OCI-LY7 (cell line): ENCODE results near the gene MYO18A. TPM values are rescaled to one million over a fixed set of nuclear protein-coding genes. Genes with fewer than 3 reads are reported as not detected.

Source experiments
- BruUV-seq: library from RNA; stranded (reverse); fragments of 400-500 nt; replicated peaks from 2 replicates; lab custom pipeline; 2021; lab: Mats Ljungman, UMichigan
- CTCF ChIA-PET: fragments of 300-600 bp; sonication (Branson Sonifier 250); formaldehyde crosslinking; loops from one replicate; lab custom pipeline; 2022; ENCODE audit warnings: antibody characterized with exemption; ENCODE audit not compliant: unreplicated experiment; lab: Charles Lee
- POLR2A ChIA-PET: fragments of 300-600 bp; sonication (Branson Sonifier 250); formaldehyde crosslinking; loops from one replicate; lab custom pipeline; 2022; ENCODE audit warnings: antibody characterized with exemption; lab: Charles Lee
- DNase-seq: peaks from one replicate; pipeline ENCODE4 v3.0.0-alpha.2; 2015; ENCODE audit warnings: low spot score
- H2AFZ ChIP-seq: fragments of 200-600 bp; sonication (generic), shearing (Covaris generic); 2 replicates; pipeline ENCODE4 v1.6.1; 2014; ENCODE audit warnings: mild to moderate bottlenecking, antibody characterized with exemption, low read length, moderate library complexity
- H3K27ac ChIP-seq: fragments of 200-600 bp; sonication (generic); 2 replicates; pipeline ENCODE4 v1.5.1; 2014; ENCODE audit warnings: mixed run types, low read depth, mild to moderate bottlenecking, moderate library complexity, low read length, inconsistent platforms; ENCODE audit not compliant: poor library complexity, severe bottlenecking
- H3K36me3 ChIP-seq: fragments of 200-600 bp; sonication (generic); 2 replicates; pipeline ENCODE4 v1.6.1; 2014; ENCODE audit warnings: mild to moderate bottlenecking, antibody characterized with exemption, low read length, moderate library complexity, mixed read lengths; ENCODE audit not compliant: insufficient read depth
- H3K4me1 ChIP-seq: fragments of 200-600 bp; sonication (generic); 2 replicates; pipeline ENCODE4 v1.5.1; 2014; ENCODE audit warnings: mild to moderate bottlenecking, low read length; ENCODE audit not compliant: insufficient read depth, poor library complexity, severe bottlenecking
- H3K4me2 ChIP-seq: fragments of 200-600 bp; sonication (generic); 2 replicates; pipeline ENCODE4 v1.6.1; 2014; ENCODE audit warnings: mild to moderate bottlenecking, low read length
- H3K4me3 ChIP-seq: fragments of 200-600 bp; sonication (generic); 2 replicates; pipeline ENCODE4 v1.5.1; 2014; ENCODE audit warnings: mild to moderate bottlenecking, low read depth, low read length; ENCODE audit not compliant: poor library complexity, severe bottlenecking
- H3K79me2 ChIP-seq: fragments of 200-600 bp; sonication (generic); 2 replicates; pipeline ENCODE4 v1.6.1; 2016; ENCODE audit warnings: low read depth, mild to moderate bottlenecking, low read length, moderate library complexity, mixed read lengths; ENCODE audit not compliant: insufficient read depth
- H3K9me2 ChIP-seq: fragments of 200-600 bp; sonication (generic); 2 replicates; pipeline ENCODE4 v1.6.1; 2016; ENCODE audit warnings: mild to moderate bottlenecking, low read length, mixed read lengths; ENCODE audit not compliant: insufficient read depth
- H3K9me3 ChIP-seq: fragments of 200-600 bp; sonication (generic); 2 replicates; pipeline ENCODE4 v1.6.1; 2014; ENCODE audit warnings: mild to moderate bottlenecking, mixed run types, low read length, mixed read lengths
- H4K20me1 ChIP-seq: fragments of 200-600 bp; sonication (generic); 2 replicates; pipeline ENCODE4 v1.6.1; 2014; ENCODE audit warnings: mild to moderate bottlenecking, antibody characterized with exemption, low read length, moderate library complexity, mixed read lengths; ENCODE audit not compliant: insufficient read depth
- CTCF ChIP-seq: fragments of 200-600 bp; sonication (generic); conservative IDR thresholded peaks from 2 replicates; pipeline ENCODE4 v1.5.1; 2014; ENCODE audit warnings: mild to moderate bottlenecking, antibody characterized with exemption, low read length, moderate library complexity, mixed read lengths
- EZH2phosphoT487 ChIP-seq: fragments of 200-600 bp; sonication (generic); IDR thresholded peaks from 2 replicates; pipeline ENCODE4 v1.6.1; 2018; ENCODE audit warnings: low read depth, borderline replicate concordance, mild to moderate bottlenecking, mixed run types, antibody characterized with exemption, low read length, moderate library complexity, mixed read lengths
- intact Hi-C: fragments of 100-400 bp; cut with micrococcal nuclease; formaldehyde crosslinking; loops from one replicate; pipeline ENCODE4 v1.10.0; 2022; ENCODE audit not compliant: unreplicated experiment
- total RNA-seq, 2 experiments: library from RNA; depleted of rRNA in 1 of 2; stranded (reverse); fragments of >200 nt in 1 of 2; shearing (Covaris generic) in 1 of 2; gene quantifications; 2 replicates each; pipeline ENCODE4 v1.2.3, GENCODE V29; 2014 to 2022

Gene MYO18A
- total RNA-seq, 2 experiments from 2014 or later: 124 to 128 TPM

- intact Hi-C loops: no loop called here
- no peak overlapping the region for H2AFZ ChIP-seq
- DNase-seq: no peak
- H3K9me3 ChIP-seq: no peaks in the 10 kb centered on the region
- H3K27ac ChIP-seq: no peak overlapping the region
- H3K4me3 ChIP-seq: no peak overlapping the region
- H3K4me1 ChIP-seq: peaks cover 5% of the 10 kb centered on the region
- no TSS peak for BruUV-seq
- H4K20me1 ChIP-seq: no peaks in the 10 kb centered on the region
- CTCF ChIA-PET: no interaction called here
- no peaks in the 10 kb centered on the region for H3K36me3 ChIP-seq
- no peaks in the 10 kb centered on the region for H3K79me2 ChIP-seq
- POLR2A ChIA-PET: no interaction called here
- H3K9me2 ChIP-seq: no peaks in the 10 kb centered on the region
- TF ChIP-seq CTCF (no peak), EZH2phosphoT487 (no peak)
- no peak overlapping the region for H3K4me2 ChIP-seq
Measured at GRCh38 chr17:29049541-29050145, 130.6 kb downstream of the MYO18A start.

- DNase-seq: no peak
- H3K4me3 ChIP-seq: no peak overlapping the region
- CTCF ChIA-PET: no interaction called here
- H3K27ac ChIP-seq: no peak overlapping the region
- intact Hi-C loops: no loop called here
- H3K36me3 ChIP-seq: no peaks in the 10 kb centered on the region
- H3K9me3 ChIP-seq: no peaks in the 10 kb centered on the region
- BruUV-seq: no TSS peak
- no peaks in the 10 kb centered on the region for H3K9me2 ChIP-seq
- no peaks in the 10 kb centered on the region for H4K20me1 ChIP-seq
- H2AFZ ChIP-seq: no peak overlapping the region
- POLR2A ChIA-PET: no interaction called here
- H3K79me2 ChIP-seq: no peaks in the 10 kb centered on the region
- no peak overlapping the region for H3K4me2 ChIP-seq
- H3K4me1 ChIP-seq: peaks cover 7% of the 10 kb centered on the region
- no peak for TF ChIP-seq CTCF
- no peak for TF ChIP-seq EZH2phosphoT487
Measured at GRCh38 chr17:29048440-29049368, 131.5 kb downstream of the MYO18A start.

GRCh38 chr17:29046473-29046839 is 133.7 kb downstream of the MYO18A start:
- no TSS peak for BruUV-seq
- POLR2A ChIA-PET: interaction anchor here (0.6 kb wide), 1 partner anchor 307 kb away, joined by 5 read pairs; no protein-coding TSS in a partner anchor
- H3K4me2 ChIP-seq: no peak overlapping the region

More at GRCh38 chr17:29046473-29046839, 133.7 kb downstream of the MYO18A start:
- H2AFZ ChIP-seq: no peak overlapping the region
- peaks cover 22% of the 10 kb centered on the region for H3K4me1 ChIP-seq
- no peaks in the 10 kb centered on the region for H4K20me1 ChIP-seq
- no peak overlapping the region for H3K27ac ChIP-seq
- no peaks in the 10 kb centered on the region for H3K36me3 ChIP-seq
- H3K9me3 ChIP-seq: no peaks in the 10 kb centered on the region
- intact Hi-C loops: no loop called here
- no peak for DNase-seq
- no peaks in the 10 kb centered on the region for H3K79me2 ChIP-seq
- TF ChIP-seq EZH2phosphoT487 (no peak), CTCF (no peak)
- CTCF ChIA-PET: no interaction called here
- no peaks in the 10 kb centered on the region for H3K9me2 ChIP-seq
- H3K4me3 ChIP-seq: no peak overlapping the region
